ENCODE data around the gene BRICD5.

The BRICD5 gene

GRCh38 chr16:2237102-2237482 is 26.4 kb upstream of the BRICD5 start:
- no peak for DNase-seq

GRCh38 chr16:2236337-2237101 is 25.9 kb upstream of the BRICD5 start, which contains the start of gene DNASE1L2:
Gene DNASE1L2 (plus strand): TSS chr16:2236444. CDS start chr16:2236817, 373 bp downstream.
- no peak for DNase-seq

- no peak for DNase-seq
These were observed 25.2 kb upstream of the BRICD5 start for GRCh38 chr16:2235695-2236336.

- DNase-seq = no peak
These were observed 24.6 kb upstream of the BRICD5 start for GRCh38 chr16:2235234-2235651.

- DNase-seq = no peak
These were observed 24.1 kb upstream of the BRICD5 start for GRCh38 chr16:2234813-2235170.

GRCh38 chr16:2233872-2234812 is 23.5 kb upstream of the BRICD5 start:
- DNase-seq = no peak

- no peak for DNase-seq
These were observed 22.5 kb upstream of the BRICD5 start for GRCh38 chr16:2233046-2233775.

GRCh38 chr16:2232094-2232990 is 21.7 kb upstream of the BRICD5 start:
- no peak for DNase-seq

- no peak for DNase-seq
These were observed 20.6 kb upstream of the BRICD5 start for GRCh38 chr16:2231016-2231931.

- DNase-seq = no peak
These were observed 19.7 kb upstream of the BRICD5 start for GRCh38 chr16:2230376-2230775.

- DNase-seq = no peak
These were observed 19.1 kb upstream of the BRICD5 start for GRCh38 chr16:2229632-2230250.

GRCh38 chr16:2229091-2229490 is 18.4 kb upstream of the BRICD5 start:
- DNase-seq = no peak

- no peak for DNase-seq
These were observed 17.6 kb upstream of the BRICD5 start for GRCh38 chr16:2228161-2228824.

GRCh38 chr16:2226918-2227317 is 16.3 kb upstream of the BRICD5 start:
- no peak for DNase-seq

GRCh38 chr16:2226245-2226793 is 15.7 kb upstream of the BRICD5 start:
- no peak for DNase-seq

GRCh38 chr16:2223942-2224486 is 13.4 kb upstream of the BRICD5 start:
- no peak for DNase-seq

- peak; percentile 90 for DNase-seq
These were observed 12.7 kb upstream of the BRICD5 start, which contains the start of gene E4F1 for GRCh38 chr16:2223221-2223941. Gene E4F1 (plus strand): TSS chr16:2223591. CDS start chr16:2223614, 23 bp downstream.

- no peak for DNase-seq
These were observed 5.7 kb upstream of the BRICD5 start for GRCh38 chr16:2216330-2216729.

All from Kasumi-1 (cell line).